Small intestine (tissue), 7 donors: ENCODE results near the gene ZMIZ1. TPM values are rescaled to one million over a fixed set of nuclear protein-coding genes. Genes with fewer than 3 reads are reported as not detected.

Experiments
- DNase-seq, 2 donors: peaks; one replicate each; pipeline versions ENCODE4 v3.0.0 to v3.0.0-alpha.2; 2013
- FAIRE-seq: peaks from 2 replicates; lab custom pipeline; 2012; peaks lifted over from hg19 to GRCh38; lab: Jason Lieb, UNC
- H3K27ac ChIP-seq, 3 donors: one replicate each; pipeline ENCODE4 v1.5.1; 2013; ENCODE audit warnings: low read length in 2 of 3, mild to moderate bottlenecking in 2 of 3, control low read depth in 1 of 3, inconsistent platforms in 1 of 3, low read depth in 1 of 3, moderate library complexity in 1 of 3
- H3K27me3 ChIP-seq, 3 donors: one replicate each; pipeline ENCODE4 v1.6.1; 2013; ENCODE audit warnings: low read length in 3 of 3, inconsistent platforms in 1 of 3; ENCODE audit not compliant: control insufficient read depth in 3 of 3, insufficient read depth in 3 of 3
- H3K36me3 ChIP-seq, 3 donors: one replicate each; pipeline ENCODE4 v1.6.1; 2013; ENCODE audit warnings: low read length in 3 of 3, inconsistent platforms in 1 of 3, low read depth in 1 of 3, mild to moderate bottlenecking in 1 of 3, moderate library complexity in 1 of 3; ENCODE audit not compliant: control insufficient read depth in 3 of 3, insufficient read depth in 2 of 3
- H3K4me1 ChIP-seq, 3 donors: one replicate each; pipeline ENCODE4 v1.6.1; 2013; ENCODE audit warnings: low read length in 2 of 3, inconsistent platforms in 1 of 3, low read depth in 1 of 3, mild to moderate bottlenecking in 1 of 3, moderate library complexity in 1 of 3; ENCODE audit not compliant: control insufficient read depth in 3 of 3, insufficient read depth in 2 of 3
- H3K4me3 ChIP-seq, 3 donors: one replicate each; pipeline ENCODE4 v1.5.1; 2013; ENCODE audit warnings: low read length in 3 of 3, control low read depth in 1 of 3, inconsistent platforms in 1 of 3, low read depth in 1 of 3, mild to moderate bottlenecking in 1 of 3, moderate library complexity in 1 of 3
- H3K9me3 ChIP-seq, 2 donors: one replicate each; pipeline ENCODE4 v1.6.1; 2013; ENCODE audit warnings: low read depth in 1 of 2, low read length in 1 of 2; ENCODE audit not compliant: control insufficient read depth in 2 of 2, insufficient read depth in 1 of 2
- WGBS, 3 donors: extraction: QIAGEN DNeasy Blood & Tissue Kit; methylation state at CpG; one replicate each; pipeline ENCODE4 v1.1.7; 2013; 5-methylcytosine and 5-hydroxymethylcytosine counted together
- polyA plus RNA-seq, 4 donors: library from polyadenylated mRNA; stranded (reverse) in 3 of 4; unstranded in 1 of 4; fragments of 200-250 nt in 3 of 4; fragments of 120-200 nt in 1 of 4; gene quantifications; one replicate each; pipeline versions ENCODE4 v1.2.1 to v1.2.3, GENCODE V29; 2013
- donor health status: healthy with polysubstance abuse.
- donor health status: control.
- donor health status: control.
- donor health status: Bipolar disorder and iron deficiency.
- donor health status: healthy.

The ZMIZ1 gene
- polyA plus RNA-seq, 4 donors = 15.1 to 40.7 (median 19.9) TPM

- peak; percentile 16 to 53 for DNase-seq
- Histone ChIP-seq H3K36me3 (peaks cover 0 to 67% (median 6%) of the 10 kb centered on the region in 3 donors), H3K27ac (peak overlapping the region in 2 of 3 donors; percentile 56 to 69), H3K4me3 (no peak overlapping the region), H3K9me3 (no peaks in the 10 kb centered on the region), H3K4me1 (peaks cover 0 to 42% (median 2%) of the 10 kb centered on the region in 3 donors), H3K27me3 (no peaks in the 10 kb centered on the region)
- no peak for FAIRE-seq
- WGBS, 3 donors = 61 to 71% (median 68%) methylated on average over 22 of the region's 22 CpGs
Measured at GRCh38 chr10:79223091-79224048, 154.6 kb downstream of the ZMIZ1 start.

- no peak for DNase-seq
- peaks cover 0 to 66% (median 9%) of the 10 kb centered on the region in 3 donors for H3K36me3 ChIP-seq
- FAIRE-seq = no peak
- H3K4me3 ChIP-seq = no peak overlapping the region
- no peaks in the 10 kb centered on the region for H3K9me3 ChIP-seq
- WGBS, 3 donors = 87 to 94% (median 92%) methylated on average over 11 of the region's 11 CpGs
- peak overlapping the region in 1 of 3 donors; percentile 11 for H3K27ac ChIP-seq
- no peaks in the 10 kb centered on the region for H3K27me3 ChIP-seq
- H3K4me1 ChIP-seq = peaks cover 0 to 42% (median 2%) of the 10 kb centered on the region in 3 donors
Measured at GRCh38 chr10:79224263-79224949, 155.6 kb downstream of the ZMIZ1 start.

- H3K9me3 ChIP-seq = no peaks in the 10 kb centered on the region
- DNase-seq (no peak), FAIRE-seq (no peak)
- no peak overlapping the region for H3K27ac ChIP-seq
- no peaks in the 10 kb centered on the region for H3K27me3 ChIP-seq
- H3K4me3 ChIP-seq = no peak overlapping the region
- H3K36me3 ChIP-seq = peaks cover 0 to 66% (median 9%) of the 10 kb centered on the region in 3 donors
- 69 to 85% (median 82%) methylated on average over 5 of the region's 5 CpGs for WGBS, 3 donors
- peaks cover 0 to 41% (median 2%) of the 10 kb centered on the region in 3 donors for H3K4me1 ChIP-seq
Measured at GRCh38 chr10:79224992-79225391, 156.2 kb downstream of the ZMIZ1 start.

GRCh38 chr10:79226391-79227245, 157.9 kb downstream of the ZMIZ1 start:
- H3K4me3 ChIP-seq = no peak overlapping the region
- H3K9me3 ChIP-seq = no peaks in the 10 kb centered on the region
- FAIRE-seq = no peak
- 77 to 95% (median 95%) methylated on average over 4 of the region's 4 CpGs for WGBS, 3 donors
- peaks cover 0 to 76% (median 12%) of the 10 kb centered on the region in 3 donors for H3K36me3 ChIP-seq
- H3K27me3 ChIP-seq = no peaks in the 10 kb centered on the region
- no peak for DNase-seq
- H3K27ac ChIP-seq = no peak overlapping the region
- peaks cover 0 to 26% (median 0%) of the 10 kb centered on the region in 3 donors for H3K4me1 ChIP-seq

- WGBS, 3 donors = 72 to 88% (median 72%) methylated on average over 5 of the region's 5 CpGs
- no peak overlapping the region for H3K4me3 ChIP-seq
- peak overlapping the region in 1 of 3 donors; percentile 65 for H3K27ac ChIP-seq
- FAIRE-seq (no peak), DNase-seq (peak; percentile 20 to 55)
- no peaks in the 10 kb centered on the region for H3K9me3 ChIP-seq
- peaks cover 0 to 74% (median 10%) of the 10 kb centered on the region in 3 donors for H3K36me3 ChIP-seq
- no peaks in the 10 kb centered on the region for H3K27me3 ChIP-seq
- peaks cover 0 to 3% (median 0%) of the 10 kb centered on the region in 3 donors for H3K4me1 ChIP-seq
Measured at GRCh38 chr10:79229071-79229541, 160.3 kb downstream of the ZMIZ1 start.

- no peaks in the 10 kb centered on the region for H3K9me3 ChIP-seq
- FAIRE-seq (no peak), DNase-seq (no peak)
- peaks cover 0 to 72% (median 10%) of the 10 kb centered on the region in 3 donors for H3K36me3 ChIP-seq
- H3K4me1 ChIP-seq = peaks cover 0 to 6% (median 0%) of the 10 kb centered on the region in 3 donors
- 68 to 93% (median 87%) methylated on average over 12 of the region's 12 CpGs for WGBS, 3 donors
- H3K4me3 ChIP-seq = no peak overlapping the region
- peak overlapping the region in 1 of 3 donors; percentile 65 for H3K27ac ChIP-seq
- H3K27me3 ChIP-seq = no peaks in the 10 kb centered on the region
Measured at GRCh38 chr10:79229830-79230327, 161.1 kb downstream of the ZMIZ1 start.

- H3K4me3 ChIP-seq = no peak overlapping the region
- DNase-seq (peak in 1 of 2 donors; percentile 43), FAIRE-seq (no peak)
- 62 to 83% (median 79%) methylated on average over 16 of the region's 16 CpGs for WGBS, 3 donors
- H3K4me1 ChIP-seq = peaks cover 0 to 6% (median 0%) of the 10 kb centered on the region in 3 donors
- peak overlapping the region in 1 of 3 donors; percentile 65 for H3K27ac ChIP-seq
- no peaks in the 10 kb centered on the region for H3K9me3 ChIP-seq
- peaks cover 0 to 75% (median 10%) of the 10 kb centered on the region in 3 donors for H3K36me3 ChIP-seq
- H3K27me3 ChIP-seq = no peaks in the 10 kb centered on the region
Measured at GRCh38 chr10:79230328-79230830, 161.6 kb downstream of the ZMIZ1 start.
